ENCODE measurements around the gene DNAH6. TPM values are rescaled to one million over a fixed set of nuclear protein-coding genes. Genes with fewer than 3 reads are reported as not detected.
"Not testable (repeated sequence)": the region's sequence is repeated elsewhere in the genome, so short reads cannot be mapped to it uniquely, and the experiment has no call there.

The DNAH6 gene
- polyA plus RNA-seq, 3 donors = 0.04 TPM; not detected in 2

DNA sequence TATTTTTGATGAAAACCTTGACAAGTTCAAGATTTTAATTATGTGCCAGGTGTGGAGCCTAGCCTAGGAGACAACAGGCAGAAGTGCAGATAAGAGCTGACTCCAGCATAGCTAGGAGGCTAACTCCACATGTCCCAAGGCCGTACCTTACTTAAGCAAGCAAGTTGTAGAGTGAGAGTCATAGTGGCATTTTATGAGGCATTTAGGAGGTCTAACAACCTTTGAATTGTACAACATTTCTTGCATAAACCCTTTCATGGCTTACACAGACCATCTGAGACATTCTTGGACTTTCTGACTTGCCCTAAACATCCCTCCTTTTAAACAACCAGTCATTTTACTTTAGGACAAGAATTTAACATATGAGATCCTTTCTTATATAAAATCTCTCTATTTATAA, 48.9 kb upstream of the DNAH6 start:
- no peaks in the 10 kb centered on the region for H3K79me2 ChIP-seq (ENCODE audit: insufficient read depth, low read length)
- no peak overlapping the region for H2AFZ ChIP-seq (ENCODE audit: insufficient read depth, low read depth, low read length, poor library complexity, severe bottlenecking)
- H3K9ac ChIP-seq (ENCODE audit: insufficient read depth, low read length, poor library complexity, severe bottlenecking) = no peak overlapping the region
- no peaks in the 10 kb centered on the region for H3K36me3 ChIP-seq (replicated peaks in 1 of 2; ENCODE audit: control insufficient read depth in 1 of 2, insufficient read depth in 2 of 2, low read length in 2 of 2)
- H3K27ac ChIP-seq (ENCODE audit: low read depth in 1 of 2, low read length in 2 of 2) = no peak overlapping the region
- TF ChIP-seq, protein P1, sequence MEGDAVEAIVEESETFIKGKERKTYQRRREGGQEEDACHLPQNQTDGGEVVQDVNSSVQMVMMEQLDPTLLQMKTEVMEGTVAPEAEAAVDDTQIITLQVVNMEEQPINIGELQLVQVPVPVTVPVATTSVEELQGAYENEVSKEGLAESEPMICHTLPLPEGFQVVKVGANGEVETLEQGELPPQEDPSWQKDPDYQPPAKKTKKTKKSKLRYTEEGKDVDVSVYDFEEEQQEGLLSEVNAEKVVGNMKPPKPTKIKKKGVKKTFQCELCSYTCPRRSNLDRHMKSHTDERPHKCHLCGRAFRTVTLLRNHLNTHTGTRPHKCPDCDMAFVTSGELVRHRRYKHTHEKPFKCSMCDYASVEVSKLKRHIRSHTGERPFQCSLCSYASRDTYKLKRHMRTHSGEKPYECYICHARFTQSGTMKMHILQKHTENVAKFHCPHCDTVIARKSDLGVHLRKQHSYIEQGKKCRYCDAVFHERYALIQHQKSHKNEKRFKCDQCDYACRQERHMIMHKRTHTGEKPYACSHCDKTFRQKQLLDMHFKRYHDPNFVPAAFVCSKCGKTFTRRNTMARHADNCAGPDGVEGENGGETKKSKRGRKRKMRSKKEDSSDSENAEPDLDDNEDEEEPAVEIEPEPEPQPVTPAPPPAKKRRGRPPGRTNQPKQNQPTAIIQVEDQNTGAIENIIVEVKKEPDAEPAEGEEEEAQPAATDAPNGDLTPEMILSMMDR (IDR thresholded peaks at IDR 0.05) = no peak
- H3K27me3 Mint-ChIP-seq (ENCODE audit: low read depth in 3 of 3) = peaks cover 0 to 7% (median 2%) of the 10 kb centered on the region in 3 donors
- no peaks in the 10 kb centered on the region for H3K4me1 ChIP-seq (ENCODE audit: control insufficient read depth in 1 of 2, insufficient read depth in 2 of 2, low read length in 2 of 2)
- H3K9me3 ChIP-seq (replicated peaks in 1 of 2; ENCODE audit: control insufficient read depth in 1 of 2, insufficient read depth in 1 of 2, low read length in 2 of 2) = peaks cover 11 to 32% of the 10 kb centered on the region in 2 donors
- H3K36me3 Mint-ChIP-seq = peaks cover 0 to 2% of the 10 kb centered on the region in 2 donors
- H3K27ac Mint-ChIP-seq = no peak overlapping the region
- no peak overlapping the region for H3K4me3 ChIP-seq (replicated peaks in 1 of 3; ENCODE audit: low read depth in 2 of 3, low read length in 3 of 3)
- intact Hi-C loops (cut with micrococcal nuclease) = no loop called here
- no CpG with 5 or more reads among the region's 1 CpG for WGBS (ENCODE audit: insufficient coverage)
- H3K4me3 Mint-ChIP-seq = no peak overlapping the region
- H4K20me1 ChIP-seq (ENCODE audit: insufficient read depth, low read length) = no peaks in the 10 kb centered on the region
- no peaks in the 10 kb centered on the region for H3K4me1 Mint-ChIP-seq
- no peaks in the 10 kb centered on the region for H3K27me3 ChIP-seq (ENCODE audit: control insufficient read depth in 2 of 2, insufficient read depth in 2 of 2, low read length in 2 of 2)
- H3K9me3 Mint-ChIP-seq = peaks cover 11 to 37% (median 30%) of the 10 kb centered on the region in 7 donors
- DNase-seq = no peak
- H3K4me2 ChIP-seq (replicated peaks; ENCODE audit: extremely low read depth, low read length, poor library complexity, severe bottlenecking) = no peak overlapping the region

DNA sequence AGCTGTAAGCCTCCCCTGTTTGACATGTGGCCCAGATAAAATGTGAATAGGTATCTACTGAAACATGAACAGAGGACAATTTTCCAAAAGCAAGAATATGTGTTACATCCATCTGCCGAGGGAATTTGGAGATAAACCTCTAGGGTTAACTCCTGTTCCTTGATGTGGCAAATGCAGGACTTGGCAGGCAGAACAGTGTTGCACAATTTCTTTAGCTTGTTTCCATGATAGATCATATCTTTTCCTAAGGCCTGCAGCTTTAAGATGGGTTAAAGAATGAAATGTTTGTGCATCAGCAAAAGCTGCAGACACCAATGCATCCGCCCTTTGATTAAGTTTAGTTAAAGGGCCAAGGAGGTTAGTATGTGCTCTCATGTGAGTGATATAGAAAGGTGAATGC, 43.9 kb upstream of the DNAH6 start:
- H3K27me3 Mint-ChIP-seq (ENCODE audit: low read depth in 3 of 3); H3K36me3 Mint-ChIP-seq; H3K4me1 ChIP-seq (ENCODE audit: control insufficient read depth in 1 of 2, insufficient read depth in 2 of 2, low read length in 2 of 2); H3K9ac ChIP-seq (ENCODE audit: insufficient read depth, low read length, poor library complexity, severe bottlenecking); intact Hi-C loops (cut with micrococcal nuclease); H3K27ac ChIP-seq (ENCODE audit: low read depth in 1 of 2, low read length in 2 of 2); H2AFZ ChIP-seq (ENCODE audit: insufficient read depth, low read depth, low read length, poor library complexity, severe bottlenecking); H3K4me3 Mint-ChIP-seq; H3K36me3 ChIP-seq (replicated peaks in 1 of 2; ENCODE audit: control insufficient read depth in 1 of 2, insufficient read depth in 2 of 2, low read length in 2 of 2); H3K4me3 ChIP-seq (replicated peaks in 1 of 3; ENCODE audit: low read depth in 2 of 3, low read length in 3 of 3); H3K79me2 ChIP-seq (ENCODE audit: insufficient read depth, low read length); H3K4me1 Mint-ChIP-seq; H3K4me2 ChIP-seq (replicated peaks; ENCODE audit: extremely low read depth, low read length, poor library complexity, severe bottlenecking); H3K27me3 ChIP-seq (ENCODE audit: control insufficient read depth in 2 of 2, insufficient read depth in 2 of 2, low read length in 2 of 2); H4K20me1 ChIP-seq (ENCODE audit: insufficient read depth, low read length); H3K27ac Mint-ChIP-seq; DNase-seq: not testable (repeated sequence)
- peaks cover 22 to 38% of the 10 kb centered on the region in 2 donors for H3K9me3 ChIP-seq (replicated peaks in 1 of 2; ENCODE audit: control insufficient read depth in 1 of 2, insufficient read depth in 1 of 2, low read length in 2 of 2)
- peaks cover 13 to 41% (median 27%) of the 10 kb centered on the region in 7 donors for H3K9me3 Mint-ChIP-seq
- 75% methylated on average over 2 of the region's 2 CpGs for WGBS (ENCODE audit: insufficient coverage)
